AG04450 (cell line): ENCODE results near the gene KHK. TPM values are rescaled to one million over a fixed set of nuclear protein-coding genes. Genes with fewer than 3 reads are reported as not detected.

Experiments used
- CTCF ChIA-PET: fragments of 300-600, 350-600 bp; formaldehyde crosslinking; extraction: SDS; loops from one replicate; lab custom pipeline; 2022; ENCODE audit warnings: antibody characterized with exemption, inconsistent platforms; lab: Charles Lee
- POLR2A ChIA-PET: fragments of 350-600 bp; formaldehyde crosslinking; extraction: SDS; loops from one replicate; lab custom pipeline; 2021; ENCODE audit warnings: antibody characterized with exemption, inconsistent platforms; lab: Yijun Ruan, JAX
- DNase-seq: peaks from one replicate; pipeline ENCODE4 v3.0.0-alpha.2; 2011; ENCODE audit warnings: low read depth, low spot score
- H3K27ac ChIP-seq: one replicate; pipeline ENCODE4 v1.5.1; 2012; ENCODE audit warnings: low read depth, low read length, control low read depth
- H3K27me3 ChIP-seq: one replicate; pipeline ENCODE4 v1.6.0; 2012; ENCODE audit warnings: low read length; ENCODE audit not compliant: control insufficient read depth, insufficient read depth
- H3K4me3 ChIP-seq: 2 replicates; pipeline ENCODE4 v1.5.1; 2011; ENCODE audit warnings: mild to moderate bottlenecking, low read depth, low read length, control low read depth
- H3K9me3 ChIP-seq: 2 replicates; pipeline ENCODE4 v1.5.1; 2012; ENCODE audit warnings: low read length; ENCODE audit not compliant: control insufficient read depth, insufficient read depth
- CTCF ChIP-seq: IDR thresholded peaks from 2 replicates; pipeline ENCODE4 v1.5.1; 2011; ENCODE audit warnings: low read depth, low read length, control low read depth, inconsistent platforms
- polyA plus RNA-seq: library from polyadenylated mRNA; depleted of rRNA; stranded (reverse); fragments of >200 nt; gene quantifications from 2 replicates; pipeline ENCODE4 v1.2.3, GENCODE V29; 2011

KHK gene
- polyA plus RNA-seq, 1 experiment = 0.37 TPM

GRCh38 chr2:27049422-27050280, 36.9 kb upstream of the KHK start:
- peak overlapping the region; percentile 81 for H3K4me3 ChIP-seq
- no peaks in the 10 kb centered on the region for H3K27me3 ChIP-seq
- ChIA-PET POLR2A (interaction anchor here (0.8 to 7.6 kb wide), 13 partner anchors 10 to 264 kb away, joined by 3 to 53 read pairs (median 5); partner anchors contain the start of genes EMILIN1, KHK, OST4 and PREB), CTCF (interaction anchor here (1.0 to 1.2 kb wide), 4 partner anchors 32 to 88 kb away, joined by 3 to 9 read pairs (median 5); partner anchors contain the start of gene KHK)
- DNase-seq = no peak
- peak overlapping the region; percentile 70 for H3K27ac ChIP-seq
- no peaks in the 10 kb centered on the region; the same call in 1 of the 2 replicates for H3K9me3 ChIP-seq
- no peak for TF ChIP-seq CTCF

GRCh38 chr2:27050281-27050995, 36.1 kb upstream of the KHK start:
- TF ChIP-seq CTCF = peak; percentile 57
- peak overlapping the region; percentile 93 for H3K4me3 ChIP-seq
- no peaks in the 10 kb centered on the region; the same call in 1 of the 2 replicates for H3K9me3 ChIP-seq
- H3K27me3 ChIP-seq = no peaks in the 10 kb centered on the region
- CTCF ChIA-PET = interaction anchor here (0.9 to 1.2 kb wide), 5 partner anchors 31 to 204 kb away, joined by 3 to 9 read pairs (median 5); partner anchors contain the start of gene KHK
- peak; percentile 95 for DNase-seq
- POLR2A ChIA-PET = interaction anchor here (0.8 to 7.6 kb wide), 15 partner anchors 9 to 265 kb away, joined by 3 to 53 read pairs (median 4); partner anchors contain the start of genes EMILIN1, KHK, OST4 and PREB
- peak overlapping the region; percentile 70 for H3K27ac ChIP-seq

GRCh38 chr2:27050996-27051901, 35.3 kb upstream of the KHK start, which contains the start of gene AGBL5:
TSS of gene AGBL5 (plus strand) at chr2:27051668. CDS start at chr2:27052959, 1,291 bp downstream.
- peak; percentile 85 for DNase-seq
- H3K9me3 ChIP-seq = no peaks in the 10 kb centered on the region; the same call in 1 of the 2 replicates
- POLR2A ChIA-PET = interaction anchor here (0.6 to 7.6 kb wide), 15 partner anchors 8 to 179 kb away, joined by 3 to 53 read pairs (median 5); partner anchors contain the start of genes EMILIN1, KHK, OST4 and PREB
- H3K27ac ChIP-seq = peak within 1 kb of the TSS; percentile 90
- no peak for TF ChIP-seq CTCF
- no peaks in the 10 kb centered on the region for H3K27me3 ChIP-seq
- CTCF ChIA-PET = interaction anchor here (0.9 to 1.2 kb wide), 7 partner anchors 30 to 205 kb away, joined by 3 to 9 read pairs (median 4); partner anchors contain the start of gene KHK
- H3K4me3 ChIP-seq = peak within 1 kb of the TSS; percentile 93

GRCh38 chr2:27051902-27052645, 34.5 kb upstream of the KHK start:
- no peaks in the 10 kb centered on the region; the same call in 1 of the 2 replicates for H3K9me3 ChIP-seq
- no peak overlapping the region for H3K27ac ChIP-seq
- H3K27me3 ChIP-seq = no peaks in the 10 kb centered on the region
- no peak for DNase-seq
- ChIA-PET CTCF (interaction anchor here (0.9 to 1.6 kb wide), 3 partner anchors 21 to 35 kb away, joined by 3 to 4 read pairs (median 4); no protein-coding TSS in a partner anchor), POLR2A (interaction anchor here (0.9 to 7.6 kb wide), 9 partner anchors 10 to 80 kb away, joined by 3 to 53 read pairs (median 7); partner anchors contain the start of genes EMILIN1, KHK and OST4)
- no peak for TF ChIP-seq CTCF
- peak overlapping the region; percentile 93 for H3K4me3 ChIP-seq
